HepG2 (cell line): ENCODE data around the gene GDF15. TPM values are rescaled to one million over a fixed set of nuclear protein-coding genes. Genes with fewer than 3 reads are reported as not detected.

ENCODE experiments used
- ATAC-seq: fragments of 200-7000 bp; cut with Tn5 transposase; 3 replicates; pipeline ENCODE4 v1.9.1; 2020; ENCODE audit warnings: mild to moderate bottlenecking, moderate library complexity
- BruUV-seq: library from RNA; stranded (reverse); fragments of 400-500 nt; replicated peaks from 2 replicates; lab custom pipeline; 2021; lab: Mats Ljungman, UMichigan
- CTCF ChIA-PET: fragments of 300-600 bp; formaldehyde crosslinking; extraction: SDS; loops from one replicate; lab custom pipeline; 2021; ENCODE audit warnings: low total read pairs, inconsistent platforms, low intra/inter-chr PET ratio; lab: Yijun Ruan, JAX
- POLR2A ChIA-PET: fragments of 350-600 bp; sonication (Branson Sonifier 250); formaldehyde crosslinking; loops from one replicate; lab custom pipeline; 2020; ENCODE audit warnings: antibody characterized with exemption, inconsistent platforms; lab: Yijun Ruan, JAX
- DNase-seq: peaks from one replicate; pipeline ENCODE4 v3.0.0-alpha.2; 2015; ENCODE audit warnings: low spot score
- FAIRE-seq: peaks from 3 replicates; lab custom pipeline; 2011; peaks lifted over from hg19 to GRCh38; lab: Jason Lieb, UNC
- H2AFZ ChIP-seq: one replicate; pipeline ENCODE4 v1.6.1; 2011; ENCODE audit warnings: low read length, inconsistent platforms
- H3K27ac ChIP-seq: fragments of 300-600 bp; 3 replicates; pipeline ENCODE4 v1.8.0; 2011; ENCODE audit warnings: mixed run types, mild to moderate bottlenecking, mixed read lengths, low read length, inconsistent platforms; ENCODE audit not compliant: insufficient read depth; ENCODE audit errors: extremely low read length
- H3K27me3 ChIP-seq, 2 experiments: fragments of 200-600 bp in 1 of 2; 2 replicates in 1 of 2; 3 replicates in 1 of 2; pipeline versions ENCODE4 v1.6.0 to v1.8.0; 2011; ENCODE audit warnings: low read length in 2 of 2, mild to moderate bottlenecking in 2 of 2, moderate library complexity in 2 of 2, inconsistent platforms in 1 of 2; ENCODE audit not compliant: insufficient read depth in 2 of 2, control insufficient read depth in 1 of 2
- H3K36me3 ChIP-seq, 2 experiments: fragments of 200-600 bp in 1 of 2; replicated peaks in 1 of 2; 2 replicates in 1 of 2; 3 replicates in 1 of 2; pipeline versions ENCODE4 v1.5.1 to v1.8.0; 2011; ENCODE audit warnings: low read length in 2 of 2, inconsistent platforms in 1 of 2; ENCODE audit not compliant: insufficient read depth in 2 of 2, control insufficient read depth in 1 of 2
- H3K4me1 ChIP-seq: 2 replicates; pipeline ENCODE4 v1.5.1; 2012; ENCODE audit warnings: low read length, inconsistent platforms; ENCODE audit not compliant: insufficient read depth
- H3K4me2 ChIP-seq: 2 replicates; pipeline ENCODE4 v1.6.0; 2011; ENCODE audit warnings: low read depth, low read length, inconsistent platforms
- H3K4me3 ChIP-seq, 3 experiments: fragments of 200-600 bp in 1 of 3; sonication (generic), shearing (Covaris generic) in 1 of 3; replicated peaks in 1 of 3; 2 replicates each; pipeline ENCODE4 v1.5.1; 2011 to 2016; ENCODE audit warnings: low read length in 3 of 3, inconsistent platforms in 2 of 3, low read depth in 2 of 3, mild to moderate bottlenecking in 2 of 3, control low read depth in 1 of 3, mixed read lengths in 1 of 3; ENCODE audit not compliant: insufficient read depth in 1 of 3
- H3K79me2 ChIP-seq: one replicate; pipeline ENCODE4 v1.6.1; 2011; ENCODE audit warnings: low read length, inconsistent platforms; ENCODE audit not compliant: insufficient read depth
- H3K9ac ChIP-seq: 2 replicates; pipeline ENCODE4 v1.6.0; 2011; ENCODE audit warnings: mild to moderate bottlenecking, low read depth, low read length, inconsistent platforms; ENCODE audit not compliant: insufficient read depth
- H3K9me3 ChIP-seq: 2 replicates; pipeline ENCODE4 v1.5.1; 2012; ENCODE audit warnings: mild to moderate bottlenecking, low read length
- H4K20me1 ChIP-seq: 2 replicates; pipeline ENCODE4 v1.6.0; 2011; ENCODE audit warnings: inconsistent platforms, mild to moderate bottlenecking, low read length, moderate library complexity; ENCODE audit not compliant: insufficient read depth
- ARHGAP35 ChIP-seq: sonication (generic); formaldehyde crosslinking; IDR thresholded peaks from 2 replicates; pipeline ENCODE4 v1.9.0; 2022; ENCODE audit warnings: mild to moderate bottlenecking, inconsistent platforms, moderate library complexity, missing genetic modification reagents, borderline replicate concordance
- ARNT ChIP-seq: fragments of 450-650 bp; IDR thresholded peaks from 2 replicates; pipeline ENCODE4 v1.6.1; 2017
- HNRNPUL1 ChIP-seq: fragments of 200-400 bp; formaldehyde crosslinking; IDR thresholded peaks from 2 replicates; pipeline ENCODE4 v1.6.1; 2017; ENCODE audit warnings: low read depth, mild to moderate bottlenecking, low read length, moderate library complexity
- MIER3 ChIP-seq: IDR thresholded peaks from 2 replicates; pipeline ENCODE4 v1.6.1; 2016; ENCODE audit warnings: missing compliant biosample characterization, borderline replicate concordance
- MTERF4 ChIP-seq: sonication (generic); formaldehyde crosslinking; IDR thresholded peaks from 2 replicates; pipeline ENCODE4 v1.8.0; 2023; ENCODE audit warnings: mild to moderate bottlenecking, missing genetic modification reagents
- PBX2 ChIP-seq: IDR thresholded peaks from 2 replicates; pipeline ENCODE4 v1.6.1; 2016; ENCODE audit warnings: control low read depth
- RBM39 ChIP-seq: fragments of 200-400 bp; formaldehyde crosslinking; IDR thresholded peaks from one replicate; pipeline ENCODE4 v1.6.1; 2018; ENCODE audit warnings: antibody characterized with exemption, mild to moderate bottlenecking, low read depth, low read length; ENCODE audit not compliant: poor library complexity, severe bottlenecking
- SALL2 ChIP-seq: sonication (generic); formaldehyde crosslinking; IDR thresholded peaks from 2 replicates; pipeline ENCODE4 v1.8.1; 2023; ENCODE audit warnings: mild to moderate bottlenecking, missing genetic modification reagents, inconsistent platforms
- TBX3 ChIP-seq: fragments of 450-650 bp; IDR thresholded peaks from 2 replicates; pipeline ENCODE4 v1.6.1; 2017; ENCODE audit warnings: antibody characterized with exemption, mild to moderate bottlenecking, inconsistent platforms, borderline replicate concordance
- ZBTB44 ChIP-seq: sonication (generic); formaldehyde crosslinking; IDR thresholded peaks from 2 replicates; pipeline ENCODE4 v1.4.0; 2020; ENCODE audit warnings: missing genetic modification reagents
- ZFP91 ChIP-seq: sonication (generic); formaldehyde crosslinking; IDR thresholded peaks from 2 replicates; pipeline ENCODE4 v1.9.0; 2022; ENCODE audit warnings: missing genetic modification reagents, mild to moderate bottlenecking, borderline replicate concordance
- ZNF446 ChIP-seq: sonication (generic); formaldehyde crosslinking; IDR thresholded peaks from 2 replicates; pipeline ENCODE4 v1.5.0; 2020; ENCODE audit warnings: mild to moderate bottlenecking, missing genetic modification reagents
- ZNF580 ChIP-seq: IDR thresholded peaks from 2 replicates; pipeline ENCODE4 v1.6.1; 2016; ENCODE audit warnings: low read depth, borderline replicate concordance
- ZNF773 ChIP-seq: sonication (generic); formaldehyde crosslinking; IDR thresholded peaks from 2 replicates; pipeline ENCODE4 v1.4.0; 2020; ENCODE audit warnings: missing genetic modification reagents, borderline replicate concordance
- WGBS: methylation state at CpG from one replicate; pipeline ENCODE4 v1.1.6; 2017; ENCODE audit warnings: low lambda C conversion rate; 5-methylcytosine and 5-hydroxymethylcytosine counted together
- in situ Hi-C: cut with HindIII; loops from 2 replicates; pipeline ENCODE4 v1.10.0; 2017; ENCODE audit warnings: low pct_unique_long_range_greater_than_20kb; ENCODE audit not compliant: extremely low pct_ligation_motif_present
- intact Hi-C: fragments of 100-400 bp; cut with micrococcal nuclease; formaldehyde crosslinking; loops from one replicate; pipeline ENCODE4 v1.10.0; 2022; ENCODE audit not compliant: unreplicated experiment
- polyA plus RNA-seq, 8 experiments: library from polyadenylated mRNA; depleted of rRNA in 3 of 8; stranded (reverse) in 7 of 8; unstranded in 1 of 8; fragments of >200 nt; fragmentation: Illumina TruSeq in 4 of 8; extraction: Trizol in 4 of 8; gene quantifications; 2 replicates each; pipeline versions ENCODE4 v1.2.1 to v1.2.3, GENCODE V29; 2011 to 2016; ENCODE audit warnings: low read depth in 4 of 8, missing spikeins in 1 of 8, mixed read lengths in 1 of 8; ENCODE audit not compliant: insufficient read depth in 1 of 8
- total RNA-seq, 5 experiments: library from RNA; depleted of rRNA; stranded (reverse); fragments of >200 nt; fragmentation: Illumina TruSeq; extraction: Trizol; gene quantifications; 2 replicates each; pipeline ENCODE4 v1.2.3, GENCODE V29; 2016; ENCODE audit warnings: low read depth in 1 of 5
- TF ChIP-seq, protein P1 (sequence below): IDR thresholded peaks from 2 replicates; pipeline ENCODE4 v1.6.1; 2016; ENCODE audit warnings: mild to moderate bottlenecking, missing biosample characterization, missing genetic modification reagents

GDF15 gene
- total and polyA plus RNA-seq, 2 of the 13 experiments (the other 11 are each of a cell fraction or from before 2014, with no cell fraction given), result 146 to 422 TPM

GRCh38 chr19:18437491-18438330 is 51.8 kb downstream of the GDF15 start, which contains the start of gene ISYNA1:
Gene ISYNA1, minus strand, starts transcription at chr19:18438133. Its CDS starts 154 bp downstream, at chr19:18437979.
- Histone ChIP-seq H3K4me2 (peak within 1 kb of the TSS; percentile 95), H3K27me3 (no peaks in the 10 kb centered on the region), H2AFZ (no peak within 1 kb of the TSS), H3K9me3 (no peaks in the 10 kb centered on the region), H3K4me1 (peaks cover 45% of the 10 kb centered on the region), H4K20me1 (peaks cover 9% of the 10 kb centered on the region; the same call in 1 of the 2 replicates), H3K27ac (peak within 1 kb of the TSS; percentile 53), H3K79me2 (no peaks in the 10 kb centered on the region), H3K4me3 (peak within 1 kb of the TSS; percentile 29 to 75 (median 72)), H3K36me3 (peaks cover 0 to 2% of the 10 kb centered on the region in 2 experiments; a peak in 1 of 5 replicates), H3K9ac (peak within 1 kb of the TSS; percentile 70)
- WGBS, result 10% methylated on average over 40 of the region's 99 CpGs
- FAIRE-seq (no peak), DNase-seq (peak; percentile 14), ATAC-seq (peak; percentile 12)
- CTCF ChIA-PET, result no interaction called here
- in situ Hi-C loops, result no loop called here
- intact Hi-C loops, result no loop called here
- POLR2A ChIA-PET, result interaction anchor here (0.6 to 1.6 kb wide), 3 partner anchors 17 to 52 kb away, joined by 3 to 4 read pairs (median 3); partner anchors contain the start of gene GDF15
- BruUV-seq, result TSS peak; percentile 53
- TF ChIP-seq ZBTB44 (CRISPR knock-in tag) (no peak), ARNT (no peak), TBX3 (no peak), ZNF446 (CRISPR knock-in tag) (0 out of 2 replicates have a peak, but pooled peaks have one; percentile 25), HNRNPUL1 (no peak), ZNF580 (no peak; the same call in 1 of the 2 replicates), ARHGAP35 (CRISPR knock-in tag) (0 out of 2 replicates have a peak, but pooled peaks have one; percentile 69), ZFP91 (CRISPR knock-in tag) (peak; percentile 12; the same call in 1 of the 2 replicates), RBM39 (no peak), ZNF773 (peak; percentile 48; the same call in 1 of the 2 replicates), MTERF4 (CRISPR knock-in tag) (peak; percentile 68; the same call in 1 of the 2 replicates), MIER3 (CRISPR knock-in tag) (no peak), SALL2 (CRISPR knock-in tag) (no peak), PBX2 (CRISPR knock-in tag) (no peak)
- TF ChIP-seq, protein P1, sequence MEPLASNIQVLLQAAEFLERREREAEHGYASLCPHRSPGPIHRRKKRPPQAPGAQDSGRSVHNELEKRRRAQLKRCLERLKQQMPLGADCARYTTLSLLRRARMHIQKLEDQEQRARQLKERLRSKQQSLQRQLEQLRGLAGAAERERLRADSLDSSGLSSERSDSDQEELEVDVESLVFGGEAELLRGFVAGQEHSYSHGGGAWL (CRISPR knock-in tag), result peak; percentile 69; the same call in 1 of the 2 replicates
